Astrocyte of the cerebellum (primary cell): Measurements from ENCODE around the gene SEC23B.
"Not testable (repeated sequence)": the region's sequence is repeated elsewhere in the genome, so short reads cannot be mapped to it uniquely, and the experiment has no call there.

ENCODE experiments used
- DNase-seq: peaks from one replicate; pipeline ENCODE4 v3.0.0-alpha.2; 2011; ENCODE audit warnings: low read depth
- H3K4me3 ChIP-seq: 2 replicates; pipeline ENCODE4 v1.5.1; 2011; ENCODE audit warnings: mild to moderate bottlenecking, low read depth, low read length, moderate library complexity
- CTCF ChIP-seq: IDR thresholded peaks from 2 replicates; pipeline ENCODE4 v1.5.1; 2012; ENCODE audit warnings: low read length, low read depth, moderate library complexity, mild to moderate bottlenecking; ENCODE audit errors: missing control alignments
- in situ Hi-C: cut with HindIII; loops from 2 replicates; pipeline ENCODE4 v1.10.0; 2017; ENCODE audit warnings: low sequenced_read_pairs

SEC23B gene

GRCh38 chr20:18506744-18507143 is 996 bp upstream of the SEC23B start:
- no peak for TF ChIP-seq CTCF
- in situ Hi-C loops: no loop called here
- peak overlapping the region; percentile 88 for H3K4me3 ChIP-seq
- no peak for DNase-seq

- in situ Hi-C loops: no loop called here
- H3K4me3 ChIP-seq: no peak overlapping the region
- DNase-seq: no peak
- TF ChIP-seq CTCF: no peak
These were observed 3.8 kb downstream of the SEC23B start for GRCh38 chr20:18511571-18511970.

GRCh38 chr20:18513208-18513607 is 5.5 kb downstream of the SEC23B start:
- in situ Hi-C loops: no loop called here
- DNase-seq: no peak
- no peak for TF ChIP-seq CTCF
- no peak overlapping the region for H3K4me3 ChIP-seq

- in situ Hi-C loops: no loop called here
- no peak for TF ChIP-seq CTCF
- no peak for DNase-seq
- H3K4me3 ChIP-seq: no peak overlapping the region
These were observed 6.4 kb downstream of the SEC23B start for GRCh38 chr20:18514127-18514526.

GRCh38 chr20:18515973-18516372 is 8.2 kb downstream of the SEC23B start:
- no peak for TF ChIP-seq CTCF
- no peak overlapping the region for H3K4me3 ChIP-seq
- DNase-seq: no peak
- in situ Hi-C loops: no loop called here

- H3K4me3 ChIP-seq, in situ Hi-C loops, DNase-seq: not testable (repeated sequence)
These were observed 14.3 kb downstream of the SEC23B start for GRCh38 chr20:18522066-18522465.

GRCh38 chr20:18523066-18523465 is 15.3 kb downstream of the SEC23B start:
- no peak for TF ChIP-seq CTCF
- H3K4me3 ChIP-seq: no peak overlapping the region
- no peak for DNase-seq
- in situ Hi-C loops: no loop called here
